ENCODE data around the gene DHFR.

Gene DHFR

GRCh38 chr5:80655231-80655774, 520 bp upstream of the DHFR start:
- DNase-seq (ENCODE audit: low read depth in 2 of 3, low spot score in 2 of 3) = no peak

- peak in 1 of 3 experiments; percentile 10 for DNase-seq (ENCODE audit: low read depth in 2 of 3, low spot score in 2 of 3)
Observed at GRCh38 chr5:80654054-80654390, 761 bp downstream of the DHFR start.

DNA sequence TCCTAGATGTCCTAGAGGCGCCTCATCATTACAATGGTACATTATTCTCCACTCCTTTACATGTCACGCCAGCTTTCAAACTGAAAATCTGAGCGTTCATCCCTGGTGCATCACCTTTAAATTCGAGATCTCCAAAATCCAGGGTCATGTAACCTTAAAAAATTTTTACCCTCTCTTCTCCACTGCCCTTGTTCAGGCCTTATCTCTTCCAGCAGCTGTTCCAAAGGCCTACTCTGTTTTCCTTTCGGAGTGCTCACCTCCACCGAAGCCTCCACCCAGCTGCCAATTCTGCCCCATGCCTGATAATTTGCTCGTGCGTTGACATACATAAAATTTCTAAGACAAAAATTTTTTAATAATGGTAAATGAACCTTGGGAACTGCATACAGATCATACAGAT, 1.3 kb downstream of the DHFR start:
- no peak for DNase-seq (ENCODE audit: low read depth in 2 of 3, low spot score in 2 of 3)

- no peak for DNase-seq (ENCODE audit: low read depth in 2 of 3, low spot score in 2 of 3)
Observed at GRCh38 chr5:80646926-80647325, 7.9 kb downstream of the DHFR start.

DNA sequence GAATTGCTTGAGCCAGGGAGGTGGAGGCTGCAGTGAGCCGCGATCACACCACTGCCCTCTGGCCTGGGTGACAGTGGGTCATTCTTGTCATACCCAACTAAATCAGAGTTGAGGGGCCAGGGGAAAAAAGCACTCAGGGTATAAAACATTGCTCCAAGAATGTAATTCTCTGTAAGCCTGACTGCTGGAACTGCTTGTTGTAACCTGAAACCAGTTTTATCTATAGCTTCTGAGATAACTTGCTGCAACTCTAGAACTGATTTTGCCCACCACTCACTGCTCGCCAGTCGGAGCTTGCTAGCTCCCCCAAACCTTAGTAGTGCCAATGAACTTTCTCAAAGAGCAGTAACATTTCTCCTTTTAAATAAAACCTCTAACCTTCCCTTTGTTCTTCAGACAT, 9.9 kb downstream of the DHFR start:
- no peak for DNase-seq (ENCODE audit: low read depth in 2 of 3, low spot score in 2 of 3)

- no peak for DNase-seq (ENCODE audit: low read depth in 2 of 3, low spot score in 2 of 3)
Observed at GRCh38 chr5:80641353-80641752, 13.4 kb downstream of the DHFR start.

DNA sequence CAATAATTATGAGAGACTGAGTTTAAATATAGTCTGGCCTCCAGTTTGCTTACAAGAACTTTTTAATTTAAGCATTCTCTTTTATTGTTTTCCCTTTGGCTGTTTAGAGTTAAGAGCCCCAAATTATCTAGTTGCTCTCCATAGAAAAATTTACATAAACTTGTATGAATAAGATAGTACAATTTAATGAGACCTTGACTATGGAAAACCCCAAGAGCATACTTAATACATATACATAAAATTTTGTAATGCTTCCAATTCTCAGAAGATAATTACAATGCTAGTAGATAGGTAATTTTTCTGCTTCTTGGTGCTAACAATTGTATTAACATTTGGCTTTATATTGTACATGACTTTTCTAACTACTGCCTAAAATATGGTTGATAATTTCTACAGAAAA, 20.6 kb downstream of the DHFR start:
- DNase-seq (ENCODE audit: low read depth in 2 of 3, low spot score in 2 of 3) = no peak

- DNase-seq (ENCODE audit: low read depth in 2 of 3, low spot score in 2 of 3) = no peak
Observed at GRCh38 chr5:80632700-80633099, 22.1 kb downstream of the DHFR start.

GRCh38 chr5:80631278-80632259, 23.2 kb downstream of the DHFR start:
- DNase-seq (ENCODE audit: low read depth in 2 of 3, low spot score in 2 of 3) = no peak

DNA sequence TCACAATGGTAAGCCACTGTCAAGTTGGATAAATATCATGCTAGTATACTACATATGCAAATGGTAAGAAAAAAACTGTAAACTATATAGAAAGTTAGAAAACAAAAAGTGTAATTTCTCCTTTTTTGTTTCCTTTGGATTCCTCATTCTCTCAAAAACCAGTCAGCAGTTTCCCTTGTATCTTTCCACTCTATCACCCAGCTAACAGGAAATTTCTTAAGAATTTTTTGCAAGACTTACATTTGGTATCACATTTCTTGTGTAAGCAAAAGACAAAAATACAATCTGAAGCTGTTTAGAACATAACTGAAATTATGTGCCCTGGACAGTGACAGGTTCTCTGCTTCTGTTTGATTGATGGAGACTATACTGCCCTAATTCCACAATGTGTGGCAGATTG, 25.5 kb downstream of the DHFR start:
- no peak for DNase-seq (ENCODE audit: low read depth in 2 of 3, low spot score in 2 of 3)

DNA sequence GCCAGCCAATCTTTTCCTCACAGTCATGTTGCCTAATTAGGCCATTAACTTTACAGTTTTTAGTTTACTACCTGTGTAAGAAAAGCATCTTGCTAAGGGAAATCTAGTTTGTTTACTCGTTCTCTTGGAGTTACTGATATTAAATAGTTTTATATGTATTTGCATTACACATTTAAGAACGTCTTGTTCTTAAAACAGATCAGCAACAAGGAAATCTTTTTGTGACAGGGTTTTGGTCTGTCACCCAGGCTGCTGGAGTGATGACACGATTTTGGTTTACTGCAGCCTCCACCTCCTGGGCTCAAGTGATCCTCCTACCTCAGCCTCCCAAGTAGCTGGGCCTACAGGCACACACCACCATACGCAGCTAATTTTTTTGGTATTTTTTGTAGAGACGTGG, 29.6 kb downstream of the DHFR start:
- no peak for DNase-seq (ENCODE audit: low read depth in 2 of 3, low spot score in 2 of 3)

GRCh38 chr5:80623999-80624398, 30.8 kb downstream of the DHFR start:
- DNase-seq (ENCODE audit: low read depth in 2 of 3, low spot score in 2 of 3) = no peak

GRCh38 chr5:80622756-80623155, 32.0 kb downstream of the DHFR start:
- DNase-seq (ENCODE audit: low read depth in 2 of 3, low spot score in 2 of 3) = no peak

DNA sequence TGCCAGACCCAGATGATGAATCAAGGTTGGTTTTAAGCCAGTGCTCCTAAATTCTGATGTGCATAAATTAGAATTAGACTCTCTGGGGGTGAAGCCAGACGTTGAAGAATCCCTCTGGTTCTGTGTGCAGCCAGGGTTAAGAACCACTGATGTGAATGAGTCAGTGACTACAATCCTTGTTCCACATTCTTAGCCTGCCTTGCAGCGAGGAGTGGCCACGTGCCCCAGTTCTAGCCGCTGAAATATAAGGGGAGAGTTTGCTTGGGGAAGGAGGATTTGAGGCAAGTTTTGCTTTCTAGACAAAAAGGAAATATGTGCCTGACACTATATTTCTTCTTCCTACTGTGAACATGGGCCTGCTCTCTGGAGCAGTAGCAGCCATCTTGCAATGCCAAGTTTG, 34.6 kb downstream of the DHFR start:
- DNase-seq (ENCODE audit: low read depth in 2 of 3, low spot score in 2 of 3) = no peak

- DNase-seq (ENCODE audit: low read depth in 2 of 3, low spot score in 2 of 3) = no peak
Observed at GRCh38 chr5:80619086-80619485, 35.7 kb downstream of the DHFR start.

GRCh38 chr5:80618438-80618837, 36.3 kb downstream of the DHFR start:
- DNase-seq (ENCODE audit: low read depth in 2 of 3, low spot score in 2 of 3) = no peak

DNA sequence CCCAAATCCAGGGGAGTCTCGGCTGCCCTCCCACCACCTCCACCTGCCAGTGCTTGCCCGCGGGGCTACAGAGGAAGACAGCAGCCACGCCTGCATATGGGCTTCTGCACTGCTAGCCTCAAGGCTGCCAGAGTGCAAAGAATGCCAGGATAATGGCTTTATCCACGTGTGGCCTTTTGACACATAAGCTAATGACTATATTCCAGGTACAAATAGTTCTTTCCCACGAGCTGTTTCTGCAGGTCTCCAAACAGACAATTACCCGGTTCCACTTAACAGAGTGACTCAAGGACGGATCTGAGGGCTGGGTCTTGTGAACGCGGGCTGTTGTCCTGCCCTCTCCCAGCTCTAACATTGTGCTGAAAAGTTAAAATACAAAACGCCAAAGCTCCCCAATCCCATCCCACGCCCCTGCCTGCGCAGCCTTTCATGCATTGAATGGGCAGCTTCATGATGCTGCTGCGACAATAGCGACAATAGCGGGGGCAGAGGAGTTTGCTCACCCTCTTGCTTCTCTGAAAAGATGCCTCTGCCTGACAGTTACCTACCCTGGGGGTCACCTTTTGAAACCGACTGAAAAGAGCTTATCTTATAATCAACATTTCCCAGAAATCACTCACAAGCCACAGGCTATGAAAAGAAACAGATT, 39.4 kb downstream of the DHFR start:
- DNase-seq (ENCODE audit: low read depth in 2 of 3, low spot score in 2 of 3) = no peak

DNA sequence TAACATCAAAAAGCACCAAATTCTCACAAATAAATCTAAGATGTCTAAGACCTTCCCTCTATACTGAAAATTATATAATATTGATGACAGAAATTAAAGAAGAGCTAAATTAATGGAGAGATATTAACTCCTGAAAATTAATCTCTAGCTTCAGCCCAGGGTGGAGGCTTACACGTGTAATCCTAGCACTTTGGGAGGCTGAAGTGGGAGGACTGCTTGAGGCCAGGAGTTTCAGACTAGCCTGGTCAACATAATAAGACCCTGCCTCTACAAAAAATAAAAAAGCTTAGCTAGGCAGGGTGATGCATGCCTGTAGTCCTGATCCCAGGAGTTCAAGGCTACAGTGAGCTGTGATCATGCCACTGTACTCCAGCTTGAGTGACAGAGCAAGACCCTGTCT, 45.1 kb downstream of the DHFR start:
- no peak for DNase-seq (ENCODE audit: low read depth in 2 of 3, low spot score in 2 of 3)

- DNase-seq (ENCODE audit: low read depth in 2 of 3, low spot score in 2 of 3) = no peak
Observed at GRCh38 chr5:80608731-80609130, 46.1 kb downstream of the DHFR start.

GRCh38 chr5:80607832-80608231, 47.0 kb downstream of the DHFR start:
- no peak for DNase-seq (ENCODE audit: low read depth in 2 of 3, low spot score in 2 of 3)

DNA sequence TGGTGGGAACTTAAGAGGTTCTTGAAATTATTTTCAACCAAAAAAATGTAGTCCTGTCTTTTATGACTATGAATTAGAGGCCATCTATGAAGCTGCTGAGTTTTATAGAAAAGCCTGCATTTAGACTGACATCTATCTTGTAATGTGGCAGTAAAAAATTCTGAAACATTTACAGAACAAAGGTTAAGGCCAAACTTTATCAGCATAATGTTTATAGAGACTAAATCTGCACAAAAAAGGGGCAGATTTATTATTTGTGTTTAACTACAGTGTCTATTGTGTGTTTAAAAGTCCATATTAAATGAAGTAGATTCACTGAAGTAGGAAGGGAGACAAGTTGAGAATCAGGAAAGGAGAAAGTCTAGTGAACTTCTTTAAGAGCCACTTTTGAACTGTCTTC, 47.4 kb downstream of the DHFR start:
- no peak for DNase-seq (ENCODE audit: low read depth in 2 of 3, low spot score in 2 of 3)

- DNase-seq (ENCODE audit: low read depth in 2 of 3, low spot score in 2 of 3) = no peak
Observed at GRCh38 chr5:80600943-80601693, 53.7 kb downstream of the DHFR start.
